A549 (cell line): Measurements from ENCODE around the gene SPATA46. TPM values are rescaled to one million over a fixed set of nuclear protein-coding genes. Genes with fewer than 3 reads are reported as not detected.

Experiments
- ATAC-seq, 2 experiments: fragments of 200-7000 bp in 1 of 2; fragments of >200 bp in 1 of 2; cut with Nextera tagmentation in 1 of 2; cut with Tn5 transposase in 1 of 2; 3 replicates each; pipeline versions ENCODE4 v1.8.0 to v1.9.1; 2018 to 2020; ENCODE audit warnings: mild to moderate bottlenecking in 1 of 2, moderate library complexity in 1 of 2
- CTCF ChIA-PET: fragments of 300-600 bp; sonication (Branson Sonifier 250); formaldehyde crosslinking; extraction: SDS; loops from one replicate; lab custom pipeline; 2021; ENCODE audit warnings: antibody characterized with exemption, inconsistent platforms; lab: Yijun Ruan, JAX
- POLR2A ChIA-PET: fragments of 350-600 bp; formaldehyde crosslinking; extraction: SDS; loops from one replicate; lab custom pipeline; 2021; ENCODE audit warnings: antibody characterized with exemption, inconsistent platforms; lab: Yijun Ruan, JAX
- DNase-seq, 2 experiments: peaks; one replicate each; pipeline versions ENCODE4 v3.0.0 to v3.0.0-alpha.2; 2011 to 2016; ENCODE audit warnings: low read depth in 1 of 2, low spot score in 1 of 2
- FAIRE-seq: peaks from 2 replicates; lab custom pipeline; 2011; peaks lifted over from hg19 to GRCh38; lab: Jason Lieb, UNC
- H3K27ac ChIP-seq, 2 experiments: fragments of >200 bp; sonication (Bioruptor Twin); formaldehyde crosslinking; 3 replicates each; pipeline ENCODE4 v1.5.1; 2016 to 2017
- H3K4me1 ChIP-seq: fragments of >200 bp; sonication (Bioruptor Twin); formaldehyde crosslinking; 3 replicates; pipeline ENCODE4 v1.6.1; 2016
- H3K4me2 ChIP-seq: fragments of >200 bp; sonication (Bioruptor Twin); formaldehyde crosslinking; 3 replicates; pipeline ENCODE4 v1.6.1; 2016
- H3K4me3 ChIP-seq: fragments of >200 bp; sonication (Bioruptor Twin); formaldehyde crosslinking; 3 replicates; pipeline ENCODE4 v1.5.1; 2016
- H3K9me3 ChIP-seq: fragments of >200 bp; sonication (Bioruptor Twin); formaldehyde crosslinking; 3 replicates; pipeline ENCODE4 v1.6.1; 2016
- BHLHE40 ChIP-seq: IDR thresholded peaks from 2 replicates; pipeline ENCODE4 v1.6.1; 2012; ENCODE audit warnings: low read depth, low read length, inconsistent platforms
- CBX8 ChIP-seq: fragments of 200-600 bp; sonication (generic); IDR thresholded peaks from 2 replicates; pipeline ENCODE4 v1.6.1; 2016
- CEBPB ChIP-seq, 2 experiments: fragments of >200 bp in 1 of 2; sonication (Bioruptor Twin) in 1 of 2; formaldehyde crosslinking in 1 of 2; IDR thresholded peaks; 2 replicates each; pipeline ENCODE4 v1.6.1; 2012 to 2016
- CHD4 ChIP-seq: fragments of 200-600 bp; sonication (generic); IDR thresholded peaks from 2 replicates; pipeline ENCODE4 v1.6.1; 2016; ENCODE audit warnings: antibody characterized with exemption, mild to moderate bottlenecking, borderline replicate concordance
- E2F6 ChIP-seq: IDR thresholded peaks from 2 replicates; pipeline ENCODE4 v1.6.1; 2012; ENCODE audit warnings: low read depth, borderline replicate concordance
- EHF ChIP-seq: fragments of 250-450 bp; sonication (Bioruptor Pico); IDR thresholded peaks from 2 replicates; pipeline ENCODE4 v1.5.0; 2020; ENCODE audit warnings: mild to moderate bottlenecking
- EHMT2 ChIP-seq: fragments of 200-600 bp; sonication (generic); IDR thresholded peaks from 2 replicates; pipeline ENCODE4 v1.6.1; 2016; ENCODE audit warnings: antibody characterized with exemption, low read depth, mild to moderate bottlenecking, moderate library complexity
- EP300 ChIP-seq, 2 experiments: fragments of >200 bp; sonication (Bioruptor Twin); formaldehyde crosslinking; IDR thresholded peaks; 2 replicates in 1 of 2; 3 replicates in 1 of 2; pipeline ENCODE4 v1.6.1; 2016 to 2017
- FOXS1 ChIP-seq: fragments of 250-450 bp; sonication (Bioruptor Pico); IDR thresholded peaks from 2 replicates; pipeline ENCODE4 v1.5.0; 2020; ENCODE audit warnings: mild to moderate bottlenecking, moderate library complexity
- GATA3 ChIP-seq: IDR thresholded peaks from 2 replicates; pipeline ENCODE4 v1.6.1; 2012; ENCODE audit warnings: borderline replicate concordance
- HEYL ChIP-seq: fragments of 250-450 bp; sonication (Bioruptor Pico); IDR thresholded peaks from 2 replicates; pipeline ENCODE4 v1.8.0; 2021; ENCODE audit warnings: mild to moderate bottlenecking, moderate library complexity
- HMGXB4 ChIP-seq: fragments of 250-450 bp; sonication (Bioruptor Pico); IDR thresholded peaks from 2 replicates; pipeline ENCODE4 v1.5.0; 2021; ENCODE audit warnings: mild to moderate bottlenecking, moderate library complexity, borderline replicate concordance
- HOXA7 ChIP-seq: fragments of 250-450 bp; sonication (Bioruptor Pico); IDR thresholded peaks from 2 replicates; pipeline ENCODE4 v1.5.0; 2020; ENCODE audit warnings: mild to moderate bottlenecking, moderate library complexity
- JUNB ChIP-seq: fragments of >200 bp; sonication (Bioruptor Twin); formaldehyde crosslinking; IDR thresholded peaks from 2 replicates; pipeline ENCODE4 v1.6.1; 2016
- KDM5A ChIP-seq: fragments of 200-600 bp; sonication (generic); IDR thresholded peaks from 2 replicates; pipeline ENCODE4 v1.6.1; 2016; ENCODE audit warnings: antibody characterized with exemption, mild to moderate bottlenecking
- MAFK ChIP-seq: fragments of 450-650 bp; IDR thresholded peaks from 2 replicates; pipeline ENCODE4 v1.6.1; 2014; ENCODE audit not compliant: partially characterized antibody
- NFE2L2 ChIP-seq: fragments of 150-350 bp; conservative IDR thresholded peaks from 2 replicates; pipeline ENCODE4 v1.6.1; 2014; ENCODE audit warnings: low read length
- PBX3 ChIP-seq: IDR thresholded peaks from 2 replicates; pipeline ENCODE4 v1.6.1; 2012
- PHF8 ChIP-seq: fragments of 200-600 bp; sonication (generic); IDR thresholded peaks from 2 replicates; pipeline ENCODE4 v1.6.1; 2016; ENCODE audit warnings: low read depth, mild to moderate bottlenecking, antibody characterized with exemption, moderate library complexity, borderline replicate concordance
- RCOR1 ChIP-seq: fragments of 150-350 bp; IDR thresholded peaks from 2 replicates; pipeline ENCODE4 v1.6.1; 2014; ENCODE audit warnings: antibody characterized with exemption, low read length, low read depth
- SREBF2 ChIP-seq: fragments of 450-650 bp; IDR thresholded peaks from 2 replicates; pipeline ENCODE4 v1.6.1; 2014; ENCODE audit warnings: mild to moderate bottlenecking, moderate library complexity
- ZC3H11A ChIP-seq: fragments of 450-650 bp; IDR thresholded peaks from 2 replicates; pipeline ENCODE4 v1.6.1; 2014; ENCODE audit warnings: antibody characterized with exemption, mild to moderate bottlenecking
- whole genome bisulfite sequencing: methylation state at CpG from one replicate; pipeline ENCODE4 v1.1.6; 2017; ENCODE audit errors: missing lambda C conversion rate; 5-methylcytosine and 5-hydroxymethylcytosine counted together
- polyA plus RNA-seq, 4 experiments: library from polyadenylated mRNA; depleted of rRNA in 3 of 4; stranded (reverse); fragments of >200 nt; fragmentation: RNase III in 1 of 4; extraction: RNeasy Plus Mini Kit Qiagen cat#74134 plus additional on column Dnase treatment in 1 of 4; gene quantifications; 2 replicates in 3 of 4; 3 replicates in 1 of 4; pipeline ENCODE4 v1.2.3, GENCODE V29; 2011 to 2017
- TF ChIP-seq, protein P1 (sequence below): fragments of 150-350 bp; IDR thresholded peaks from 2 replicates; pipeline ENCODE4 v1.6.1; 2014; ENCODE audit warnings: low read depth, mild to moderate bottlenecking, low read length

The SPATA46 gene
- polyA plus RNA-seq, 2 of the 4 experiments (the other 2 are of a cell fraction) = not detected

- TF ChIP-seq CHD4 (no peak), GATA3 (no peak), CBX8 (no peak), KDM5A (no peak)
These were observed 46.8 kb downstream of the SPATA46 start (continued) for GRCh38 chr1:162329826-162330225.

GRCh38 chr1:162328512-162328911 is 48.1 kb downstream of the SPATA46 start:
- Histone ChIP-seq H3K4me3 (no peak overlapping the region), H3K4me1 (no peaks in the 10 kb centered on the region), H3K4me2 (no peak overlapping the region), H3K9me3 (no peaks in the 10 kb centered on the region), H3K27ac (no peak overlapping the region)
- FAIRE-seq (no peak), ATAC-seq (no peak)
- CTCF ChIA-PET = no interaction called here
- POLR2A ChIA-PET = no interaction called here
- TF ChIP-seq JUNB (no peak), PBX3 (no peak), ZC3H11A (no peak), HOXA7 (CRISPR knock-in tag) (no peak), EHMT2 (no peak), SREBF2 (no peak), RCOR1 (no peak), HEYL (no peak), HMGXB4 (no peak), CEBPB (IDR thresholded peaks at IDR 0.05) (no peak)
- TF ChIP-seq, protein P1, sequence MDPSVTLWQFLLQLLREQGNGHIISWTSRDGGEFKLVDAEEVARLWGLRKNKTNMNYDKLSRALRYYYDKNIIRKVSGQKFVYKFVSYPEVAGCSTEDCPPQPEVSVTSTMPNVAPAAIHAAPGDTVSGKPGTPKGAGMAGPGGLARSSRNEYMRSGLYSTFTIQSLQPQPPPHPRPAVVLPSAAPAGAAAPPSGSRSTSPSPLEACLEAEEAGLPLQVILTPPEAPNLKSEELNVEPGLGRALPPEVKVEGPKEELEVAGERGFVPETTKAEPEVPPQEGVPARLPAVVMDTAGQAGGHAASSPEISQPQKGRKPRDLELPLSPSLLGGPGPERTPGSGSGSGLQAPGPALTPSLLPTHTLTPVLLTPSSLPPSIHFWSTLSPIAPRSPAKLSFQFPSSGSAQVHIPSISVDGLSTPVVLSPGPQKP = no peak
- TF ChIP-seq, all 56 proteins: peak for 0
- DNase-seq = no peak

GRCh38 chr1:162327788-162328165 is 48.9 kb downstream of the SPATA46 start:
- WGBS = 95% methylated on average over 1 of the region's 1 CpG
- H3K4me3 ChIP-seq = no peak overlapping the region

More at GRCh38 chr1:162327788-162328165, 48.9 kb downstream of the SPATA46 start:
- DNase-seq (no peak), ATAC-seq (no peak), FAIRE-seq (no peak)
- Histone ChIP-seq H3K4me2 (no peak overlapping the region), H3K4me1 (no peaks in the 10 kb centered on the region), H3K9me3 (no peaks in the 10 kb centered on the region), H3K27ac (no peak overlapping the region)
- TF ChIP-seq EP300 (IDR thresholded peaks at IDR 0.05) (no peak), PHF8 (no peak), MAFK (no peak), E2F6 (no peak), NFE2L2 (no peak), FOXS1 (CRISPR knock-in tag) (no peak), BHLHE40 (no peak), ZC3H11A (no peak), EHF (CRISPR knock-in tag) (no peak), GATA3 (no peak)
- TF ChIP-seq, protein P1 = no peak
- ChIA-PET CTCF (no interaction called here), POLR2A (no interaction called here)
